Loucy (cell line): ENCODE measurements around the gene ATP1A2.

Experiments used
- EZH2phosphoT487 ChIP-seq: fragments of 200-600 bp; IDR thresholded peaks from 2 replicates; pipeline ENCODE4 v1.6.1; 2018; ENCODE audit warnings: antibody characterized with exemption, mild to moderate bottlenecking, moderate library complexity, borderline replicate concordance
- TF ChIP-seq, protein P1 (sequence below): fragments of 200-600 bp; sonication (generic); conservative IDR thresholded peaks from 2 replicates; pipeline ENCODE4 v1.5.1; 2014; ENCODE audit warnings: mild to moderate bottlenecking, antibody characterized with exemption, low read length

DNA sequence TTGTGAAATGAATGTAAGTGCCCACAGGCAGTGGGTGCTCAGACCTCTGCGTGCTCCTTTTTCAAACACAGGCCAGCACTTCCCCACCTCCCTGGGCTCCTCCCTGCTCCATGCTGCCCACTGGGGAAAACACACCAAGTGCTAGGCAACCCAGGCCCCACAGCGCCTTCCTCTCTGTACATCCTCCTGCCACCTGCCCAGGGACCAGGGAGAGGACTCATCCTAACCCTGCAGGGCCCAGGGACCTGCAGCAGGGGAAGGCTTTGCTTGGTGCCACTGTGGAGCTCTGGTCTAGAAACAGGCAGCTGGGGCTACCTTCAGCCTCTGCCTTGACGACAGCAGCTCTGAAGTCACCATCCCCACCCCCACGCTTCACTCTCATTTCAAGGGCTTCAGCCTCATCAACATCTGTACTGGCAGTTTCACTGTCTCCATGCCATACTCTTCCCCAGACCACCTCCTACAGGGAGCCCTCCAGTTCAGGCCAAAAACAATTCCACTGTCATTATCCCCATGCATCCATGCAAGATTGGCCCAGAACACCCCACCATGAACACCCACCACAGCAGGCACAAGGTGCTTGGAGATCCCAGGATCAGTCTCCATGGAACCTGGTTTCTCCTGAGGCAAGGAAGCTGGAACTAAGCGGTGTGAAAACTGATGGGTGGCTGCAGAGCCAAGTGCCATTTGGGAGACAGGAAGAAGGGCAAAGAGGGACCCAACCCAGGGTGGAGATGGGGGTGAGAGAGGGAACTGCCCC is 18.2 kb upstream of the ATP1A2 start:
- no peak for TF ChIP-seq EZH2phosphoT487
- TF ChIP-seq, protein P1, sequence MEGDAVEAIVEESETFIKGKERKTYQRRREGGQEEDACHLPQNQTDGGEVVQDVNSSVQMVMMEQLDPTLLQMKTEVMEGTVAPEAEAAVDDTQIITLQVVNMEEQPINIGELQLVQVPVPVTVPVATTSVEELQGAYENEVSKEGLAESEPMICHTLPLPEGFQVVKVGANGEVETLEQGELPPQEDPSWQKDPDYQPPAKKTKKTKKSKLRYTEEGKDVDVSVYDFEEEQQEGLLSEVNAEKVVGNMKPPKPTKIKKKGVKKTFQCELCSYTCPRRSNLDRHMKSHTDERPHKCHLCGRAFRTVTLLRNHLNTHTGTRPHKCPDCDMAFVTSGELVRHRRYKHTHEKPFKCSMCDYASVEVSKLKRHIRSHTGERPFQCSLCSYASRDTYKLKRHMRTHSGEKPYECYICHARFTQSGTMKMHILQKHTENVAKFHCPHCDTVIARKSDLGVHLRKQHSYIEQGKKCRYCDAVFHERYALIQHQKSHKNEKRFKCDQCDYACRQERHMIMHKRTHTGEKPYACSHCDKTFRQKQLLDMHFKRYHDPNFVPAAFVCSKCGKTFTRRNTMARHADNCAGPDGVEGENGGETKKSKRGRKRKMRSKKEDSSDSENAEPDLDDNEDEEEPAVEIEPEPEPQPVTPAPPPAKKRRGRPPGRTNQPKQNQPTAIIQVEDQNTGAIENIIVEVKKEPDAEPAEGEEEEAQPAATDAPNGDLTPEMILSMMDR, result no peak
